ENCODE results near the gene TANGO2. TPM values are rescaled to one million over a fixed set of nuclear protein-coding genes. Genes with fewer than 3 reads are reported as not detected.
A peak's percentile ranks its signal among the peaks of the same experiment; 100 is the strongest.

TANGO2 gene
- total and polyA plus RNA-seq, 9 of the 15 experiments (the other 6 are each of a cell fraction or from before 2014, with no cell fraction given), result 15.5 to 94.9 (median 70.1) TPM

DNA sequence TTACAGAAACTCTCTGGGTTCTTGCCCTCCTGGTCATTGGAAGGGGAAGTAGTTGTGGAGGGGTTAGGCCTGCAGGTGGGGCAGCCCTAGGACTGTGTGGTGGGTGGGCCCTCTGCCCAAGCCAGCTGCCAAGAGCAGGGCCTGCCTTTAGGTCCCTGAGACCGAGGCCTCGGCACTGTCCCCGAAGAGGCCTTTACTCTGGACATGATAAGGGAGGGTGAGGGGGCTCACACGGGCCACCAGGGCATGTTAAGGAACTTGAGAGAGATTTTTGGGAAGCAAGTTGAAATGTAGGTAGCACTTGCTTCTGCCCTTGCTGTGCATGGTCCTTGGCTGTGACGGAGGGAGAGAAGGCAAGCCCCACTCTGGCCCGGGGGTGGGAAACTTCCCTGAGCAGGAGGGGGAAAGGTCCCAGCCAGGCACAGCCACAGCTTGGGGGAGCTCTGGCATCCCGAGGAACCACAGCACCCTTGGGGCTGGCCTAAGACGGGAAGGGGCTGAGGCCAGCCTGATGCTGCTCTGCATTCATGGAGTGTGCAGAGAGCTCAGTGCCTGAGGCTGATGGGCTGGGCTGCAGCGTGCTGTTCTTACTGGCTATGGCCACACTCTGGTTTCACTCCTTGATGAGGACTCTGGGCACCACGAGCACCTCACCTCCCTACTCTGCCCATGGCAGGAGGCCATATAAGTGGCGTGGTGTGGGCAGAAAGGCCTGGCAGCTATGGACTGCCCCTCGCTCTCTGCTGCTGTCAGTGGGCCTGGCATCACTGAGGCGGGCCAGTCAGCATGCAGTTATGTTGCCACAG, 87.2 kb downstream of the TANGO2 start (continued):
- TF ChIP-seq TGIF2 (CRISPR knock-in tag; IDR thresholded peaks at IDR 0.05) (no peak), XRCC3 (IDR thresholded peaks at IDR 0.05) (no peak), ZNF592 (IDR thresholded peaks at IDR 0.05) (no peak), MTA3 (IDR thresholded peaks at IDR 0.05; ENCODE audit: borderline replicate concordance) (no peak), E2F3 (CRISPR knock-in tag; IDR thresholded peaks at IDR 0.05) (no peak), KLF1 (tag; IDR thresholded peaks at IDR 0.05) (peak; percentile 39; the same call in 1 of the 2 replicates), SMC3 (conservative IDR thresholded peaks at IDR 0.05; ENCODE audit: insufficient read depth, low read depth, low read length) (0 out of 2 replicates have a peak, but pooled peaks have one; percentile 7), THRB (CRISPR knock-in tag; conservative IDR thresholded peaks at IDR 0.05) (no peak), RFX5 (IDR thresholded peaks at IDR 0.05; ENCODE audit: low read depth, low read length) (no peak), DIDO1 (tag; IDR thresholded peaks at IDR 0.05; ENCODE audit: low read depth) (no peak), ZNF695 (CRISPR knock-in tag; IDR thresholded peaks at IDR 0.05) (0 out of 2 replicates have a peak, but pooled peaks have one; percentile 27), ETV6 (IDR thresholded peaks at IDR 0.05; ENCODE audit: borderline replicate concordance in 1 of 2, low read depth in 2 of 2, low read length in 1 of 2) (no peak), ETV6 (CRISPR knock-in tag; IDR thresholded peaks at IDR 0.05; ENCODE audit: borderline replicate concordance) (no peak), RHOXF2B (CRISPR knock-in tag; conservative IDR thresholded peaks at IDR 0.05) (no peak), WHSC1 (IDR thresholded peaks at IDR 0.05; ENCODE audit: low read length) (peak; percentile 34), SIN3B (IDR thresholded peaks at IDR 0.05; ENCODE audit: low read depth) (no peak), ETV5 (CRISPR knock-in tag; IDR thresholded peaks at IDR 0.05; ENCODE audit: low read depth) (no peak), CSDE1 (IDR thresholded peaks at IDR 0.05) (no peak), THRAP3 (IDR thresholded peaks at IDR 0.05; ENCODE audit: borderline replicate concordance) (no peak)
- TF ChIP-seq, protein P1, sequence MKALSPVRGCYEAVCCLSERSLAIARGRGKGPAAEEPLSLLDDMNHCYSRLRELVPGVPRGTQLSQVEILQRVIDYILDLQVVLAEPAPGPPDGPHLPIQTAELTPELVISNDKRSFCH (CRISPR knock-in tag; IDR thresholded peaks at IDR 0.05), result no peak
- TF ChIP-seq, protein P1 (tag; IDR thresholded peaks at IDR 0.05), result no peak
- TF ChIP-seq, protein P2, sequence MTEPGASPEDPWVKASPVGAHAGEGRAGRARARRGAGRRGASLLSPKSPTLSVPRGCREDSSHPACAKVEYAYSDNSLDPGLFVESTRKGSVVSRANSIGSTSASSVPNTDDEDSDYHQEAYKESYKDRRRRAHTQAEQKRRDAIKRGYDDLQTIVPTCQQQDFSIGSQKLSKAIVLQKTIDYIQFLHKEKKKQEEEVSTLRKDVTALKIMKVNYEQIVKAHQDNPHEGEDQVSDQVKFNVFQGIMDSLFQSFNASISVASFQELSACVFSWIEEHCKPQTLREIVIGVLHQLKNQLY (CRISPR knock-in tag; conservative IDR thresholded peaks at IDR 0.05), result peak in 1 of 2 experiments; percentile 79; a peak in 2 of 4 replicates

Measured in K562 (cell line).